Measurements from ENCODE around the gene CDC27. TPM values are rescaled to one million over a fixed set of nuclear protein-coding genes. Genes with fewer than 3 reads are reported as not detected.
"Not testable (repeated sequence)": the region's sequence is repeated elsewhere in the genome, so short reads cannot be mapped to it uniquely, and the experiment has no call there.

The CDC27 gene
- total RNA-seq, 4 donors from 2014 or later: 48.2 to 51.1 (median 49.1) TPM

- TF ChIP-seq POLR2AphosphoS5 (IDR thresholded peaks at IDR 0.05): no peak
- no peak for TF ChIP-seq CTCF (IDR thresholded peaks at IDR 0.05)
- TF ChIP-seq POLR2A (IDR thresholded peaks at IDR 0.05; ENCODE audit: low read depth): no peak
- TF ChIP-seq EP300 (IDR thresholded peaks at IDR 0.05): no peak
- H3K27me3 ChIP-seq: no peaks in the 10 kb centered on the region
- no peak overlapping the region for H3K4me3 ChIP-seq
- no peak for DNase-seq (ENCODE audit: extremely low spot score)
- H3K27ac ChIP-seq (replicated peaks in 1 of 4): no peak overlapping the region
- intact Hi-C loops (cut with DNase I): no loop called here
- peaks cover 0 to 36% (median 28%) of the 10 kb centered on the region in 4 donors for H3K4me1 ChIP-seq
- peaks cover 0 to 57% (median 43%) of the 10 kb centered on the region in 4 donors for H3K36me3 ChIP-seq
- 96% methylated on average over 4 of the region's 4 CpGs for WGBS
- H3K9me3 ChIP-seq: no peaks in the 10 kb centered on the region
Observed at GRCh38 chr17:47170710-47171109, 18.4 kb downstream of the CDC27 start.

- H3K4me3 ChIP-seq; intact Hi-C loops (cut with DNase I); H3K27ac ChIP-seq (replicated peaks in 1 of 4); DNase-seq (ENCODE audit: extremely low spot score); H3K9me3 ChIP-seq; H3K27me3 ChIP-seq: not testable (repeated sequence)
- 92% methylated on average over 4 of the region's 4 CpGs for WGBS
- Histone ChIP-seq H3K4me1 (peaks cover 0 to 29% (median 27%) of the 10 kb centered on the region in 4 donors), H3K36me3 (peaks cover 6 to 61% (median 44%) of the 10 kb centered on the region in 4 donors)
Observed at GRCh38 chr17:47168896-47169295, 20.2 kb downstream of the CDC27 start.

- peaks cover 6 to 68% (median 41%) of the 10 kb centered on the region in 4 donors for H3K36me3 ChIP-seq
- DNase-seq (ENCODE audit: extremely low spot score); H3K27me3 ChIP-seq; H3K27ac ChIP-seq (replicated peaks in 1 of 4); H3K9me3 ChIP-seq; H3K4me3 ChIP-seq; intact Hi-C loops (cut with DNase I): not testable (repeated sequence)
- peaks cover 9 to 20% (median 14%) of the 10 kb centered on the region in 4 donors for H3K4me1 ChIP-seq
- 76% methylated on average over 5 of the region's 5 CpGs for WGBS
Observed at GRCh38 chr17:47166854-47167253, 22.2 kb downstream of the CDC27 start.

- DNase-seq (ENCODE audit: extremely low spot score): no peak
- Histone ChIP-seq H3K27ac (replicated peaks in 1 of 4) (no peak overlapping the region), H3K9me3 (no peaks in the 10 kb centered on the region), H3K4me3 (no peak overlapping the region), H3K27me3 (no peaks in the 10 kb centered on the region), H3K4me1 (peaks cover 4 to 9% (median 4%) of the 10 kb centered on the region in 4 donors), H3K36me3 (peaks cover 6 to 76% (median 53%) of the 10 kb centered on the region in 4 donors)
- TF ChIP-seq POLR2A (IDR thresholded peaks at IDR 0.05; ENCODE audit: low read depth) (no peak), POLR2AphosphoS5 (IDR thresholded peaks at IDR 0.05) (no peak), EP300 (IDR thresholded peaks at IDR 0.05) (no peak), CTCF (IDR thresholded peaks at IDR 0.05) (no peak)
- intact Hi-C loops (cut with DNase I): no loop called here
- 93% methylated on average over 2 of the region's 2 CpGs for WGBS
Observed at GRCh38 chr17:47165137-47165536, 24.0 kb downstream of the CDC27 start.

GRCh38 chr17:47164263-47164662 is 24.8 kb downstream of the CDC27 start:
- intact Hi-C loops (cut with DNase I): no loop called here
- peaks cover 10 to 78% (median 57%) of the 10 kb centered on the region in 4 donors for H3K36me3 ChIP-seq
- 91% methylated on average over 5 of the region's 5 CpGs for WGBS
- no peak for DNase-seq (ENCODE audit: extremely low spot score)
- H3K27me3 ChIP-seq: no peaks in the 10 kb centered on the region
- H3K4me1 ChIP-seq: peaks cover 3 to 9% (median 4%) of the 10 kb centered on the region in 4 donors
- no peaks in the 10 kb centered on the region for H3K9me3 ChIP-seq
- no peak overlapping the region for H3K27ac ChIP-seq (replicated peaks in 1 of 4)
- TF ChIP-seq POLR2AphosphoS5 (IDR thresholded peaks at IDR 0.05): no peak
- no peak for TF ChIP-seq EP300 (IDR thresholded peaks at IDR 0.05)
- TF ChIP-seq POLR2A (IDR thresholded peaks at IDR 0.05; ENCODE audit: low read depth): no peak
- TF ChIP-seq CTCF (IDR thresholded peaks at IDR 0.05): no peak
- no peak overlapping the region for H3K4me3 ChIP-seq

GRCh38 chr17:47162013-47162622 is 27.0 kb downstream of the CDC27 start:
- H3K9me3 ChIP-seq: no peaks in the 10 kb centered on the region
- intact Hi-C loops (cut with DNase I): no loop called here
- no peak for TF ChIP-seq POLR2A (IDR thresholded peaks at IDR 0.05; ENCODE audit: low read depth)
- TF ChIP-seq EP300 (IDR thresholded peaks at IDR 0.05): no peak
- TF ChIP-seq POLR2AphosphoS5 (IDR thresholded peaks at IDR 0.05): no peak
- TF ChIP-seq CTCF (IDR thresholded peaks at IDR 0.05): no peak
- no peak overlapping the region for H3K27ac ChIP-seq (replicated peaks in 1 of 4)
- peaks cover 22 to 75% (median 55%) of the 10 kb centered on the region in 4 donors for H3K36me3 ChIP-seq
- no peak overlapping the region for H3K4me3 ChIP-seq
- no peak for DNase-seq (ENCODE audit: extremely low spot score)
- no peaks in the 10 kb centered on the region for H3K27me3 ChIP-seq
- 78% methylated on average over 2 of the region's 2 CpGs for WGBS
- H3K4me1 ChIP-seq: peaks cover 3 to 9% (median 4%) of the 10 kb centered on the region in 4 donors
